GM10266 (cell line): ENCODE data around the gene PRH1.

Experiments used
- DNase-seq: peaks from one replicate; pipeline ENCODE4 v3.0.0; 2012; ENCODE audit errors: extremely low spot score
- CTCF ChIP-seq: IDR thresholded peaks from 2 replicates; pipeline ENCODE4 v1.5.1; 2012; ENCODE audit warnings: mild to moderate bottlenecking, low read depth; ENCODE audit not compliant: control insufficient read depth, insufficient read depth; ENCODE audit errors: missing control alignments

The PRH1 gene

GRCh38 chr12:10901427-10901826, 17.4 kb upstream of the PRH1 start:
- no peak for DNase-seq
- no peak for TF ChIP-seq CTCF

DNA sequence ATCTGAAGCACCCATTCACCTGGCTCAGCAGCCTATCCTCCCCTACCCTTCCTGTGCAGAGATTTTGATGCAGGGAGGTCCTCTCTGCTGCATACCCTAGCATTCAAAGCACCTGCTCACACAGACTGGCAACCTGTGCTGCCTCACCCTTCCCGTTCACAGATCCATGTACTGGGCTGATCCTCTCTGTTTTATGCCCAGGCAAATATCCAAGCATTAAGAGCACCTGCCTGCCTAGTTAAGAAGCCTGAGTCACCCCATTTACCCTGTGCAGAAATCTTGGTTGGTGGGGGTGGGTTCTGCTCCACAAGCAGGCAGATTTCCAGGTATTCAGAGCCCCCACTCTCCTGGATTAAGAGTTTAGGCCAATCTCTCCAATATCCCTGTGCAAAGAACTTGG, 16.9 kb upstream of the PRH1 start:
- no peak for DNase-seq
- no peak for TF ChIP-seq CTCF

GRCh38 chr12:10900530-10900929, 16.5 kb upstream of the PRH1 start:
- no peak for TF ChIP-seq CTCF
- no peak for DNase-seq

DNA sequence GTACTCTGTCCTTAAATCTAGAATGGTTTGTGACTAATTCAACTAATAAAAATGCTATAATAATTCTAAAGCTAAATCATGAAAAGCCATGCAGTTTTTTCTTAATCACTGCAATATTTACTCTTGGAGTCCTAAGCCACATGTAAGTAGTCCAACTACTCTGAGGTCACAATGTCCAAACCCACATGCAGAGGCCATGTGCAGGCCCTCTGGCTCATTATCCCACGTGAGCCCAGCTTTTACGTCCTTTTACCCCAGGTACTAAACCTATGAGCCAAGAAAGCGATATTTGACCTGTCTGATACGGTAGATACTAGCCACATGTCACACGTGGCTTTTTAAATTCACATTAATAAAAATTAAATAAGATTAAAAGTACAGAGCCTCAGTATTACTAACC, 12.8 kb upstream of the PRH1 start:
- no peak for TF ChIP-seq CTCF
- no peak for DNase-seq

DNA sequence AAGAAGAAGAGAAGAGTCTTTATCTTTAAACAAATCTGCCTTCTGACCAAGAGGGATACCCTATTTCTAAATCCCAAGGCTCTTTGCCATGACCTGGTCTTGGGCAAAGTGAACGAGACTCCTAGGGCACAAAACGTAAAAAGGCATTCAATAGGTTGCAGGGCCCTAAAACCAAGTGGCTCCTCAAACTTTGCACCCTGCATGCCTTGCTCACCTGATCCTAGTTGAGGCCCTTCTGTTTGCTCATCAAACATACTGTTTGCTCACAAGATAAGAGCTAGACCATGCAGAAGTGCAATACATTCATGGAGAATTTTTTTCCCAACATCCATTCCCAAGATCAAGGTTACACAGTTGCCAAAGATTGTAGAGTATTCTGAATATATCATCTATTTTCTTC, 7.9 kb upstream of the PRH1 start:
- DNase-seq = no peak
- TF ChIP-seq CTCF = no peak

DNA sequence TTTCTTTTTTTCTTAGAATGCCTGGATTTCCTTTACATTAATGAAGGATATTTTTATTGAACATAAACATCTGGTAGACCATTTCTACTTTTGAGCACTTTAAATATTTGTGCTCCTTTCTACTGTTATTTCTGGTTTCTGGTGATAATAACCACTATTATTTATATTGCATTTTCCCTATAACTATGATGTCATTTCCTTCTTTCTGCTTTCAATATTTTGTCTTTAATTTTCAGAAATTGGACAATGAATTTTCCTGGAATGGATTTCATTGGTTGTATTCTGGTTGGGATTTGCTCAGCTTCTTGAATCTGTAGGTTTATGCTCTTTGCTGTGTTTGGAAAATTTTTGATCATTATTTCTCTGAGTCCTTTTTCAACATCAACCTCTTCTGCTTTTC, 5.2 kb upstream of the PRH1 start:
- DNase-seq = no peak
- no peak for TF ChIP-seq CTCF

DNA sequence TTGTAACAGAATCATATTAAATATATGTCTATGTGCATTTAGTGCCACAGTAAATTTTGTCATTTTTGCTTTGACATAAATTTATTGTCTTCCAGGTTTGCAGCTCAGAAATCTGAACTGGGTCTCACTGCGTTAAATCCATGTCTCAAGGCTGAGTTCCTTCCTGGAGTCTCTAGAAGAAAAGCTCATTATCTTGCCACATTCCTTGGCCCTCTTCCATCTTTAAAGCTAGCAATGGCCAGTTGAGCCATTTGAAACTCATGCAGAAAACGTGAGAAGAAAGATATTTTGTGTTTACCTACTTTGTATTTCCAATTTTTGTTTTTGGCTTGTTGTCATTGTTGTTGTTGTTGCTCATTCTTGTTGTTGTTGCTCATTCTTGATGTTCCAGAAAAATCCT, 10.7 kb downstream of the PRH1 start:
- no peak for TF ChIP-seq CTCF

More for the DNA sequence above, 10.7 kb downstream of the PRH1 start:
- no peak for DNase-seq
